ENCODE data around the gene PHLDB1. TPM values are rescaled to one million over a fixed set of nuclear protein-coding genes. Genes with fewer than 3 reads are reported as not detected.

The PHLDB1 gene
- total RNA-seq, 1 experiment from 2014 or later, result 36.2 TPM

DNA sequence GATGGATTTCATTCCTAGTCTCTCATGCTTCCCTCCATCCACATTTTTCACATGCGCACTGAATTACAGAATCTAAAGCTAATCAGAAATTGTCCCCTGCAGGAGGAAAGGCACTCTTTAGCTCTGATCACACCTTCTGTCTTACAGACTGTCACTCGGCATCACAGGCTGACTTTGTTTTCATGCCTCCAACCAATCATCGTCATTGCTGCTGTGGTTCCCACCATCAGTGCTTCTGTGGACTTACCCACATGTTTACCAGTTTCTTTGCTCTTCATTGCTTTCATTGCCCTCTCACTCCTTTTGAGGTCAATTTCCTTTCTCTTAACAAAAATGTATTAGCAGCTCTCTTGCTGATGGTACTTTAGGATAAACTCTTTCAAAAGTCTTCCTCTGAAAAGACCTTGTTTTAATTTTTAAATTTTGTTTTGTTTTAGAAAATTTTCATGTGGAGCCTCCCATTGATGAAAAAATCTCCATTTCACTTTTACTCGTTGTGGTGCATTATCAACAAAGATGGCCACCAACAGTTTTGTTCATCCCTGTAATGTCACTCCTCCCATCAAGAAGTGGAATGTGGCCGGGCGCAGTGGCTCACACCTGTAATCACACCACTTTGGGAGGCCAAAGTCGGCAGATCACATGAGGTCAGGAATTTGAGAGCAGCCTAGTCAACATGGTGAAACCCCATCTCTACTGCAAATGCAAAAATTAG lies 92.2 kb downstream of the PHLDB1 start:
- no peaks in the 10 kb centered on the region for H3K9me2 ChIP-seq (ENCODE audit: insufficient read depth)
- no peaks in the 10 kb centered on the region for H3K36me3 ChIP-seq (ENCODE audit: control insufficient read depth in 1 of 2, insufficient read depth in 2 of 2, low read length in 2 of 2)
- no peak overlapping the region for H3K9ac ChIP-seq (ENCODE audit: low read length)
- H3K4me2 ChIP-seq (ENCODE audit: low read length), result no peak overlapping the region
- peak; percentile 43 for ATAC-seq
- H3K79me2 ChIP-seq (ENCODE audit: insufficient read depth, low read length), result no peaks in the 10 kb centered on the region
- intact Hi-C loops (cut with micrococcal nuclease), result loop anchor here (10.0 kb wide), 1 partner anchor 545 kb away; the partner anchor contains the start of gene SCN4B
- H4K20me1 ChIP-seq (ENCODE audit: insufficient read depth), result no peaks in the 10 kb centered on the region
- H3K4me1 ChIP-seq (ENCODE audit: control insufficient read depth in 1 of 2, insufficient read depth in 2 of 2, low read length in 2 of 2), result peaks cover 0 to 17% of the 10 kb centered on the region in 2 experiments; a peak in 2 of 4 replicates
- no peaks in the 10 kb centered on the region for H3K27me3 ChIP-seq (ENCODE audit: insufficient read depth, low read length)
- H2AFZ ChIP-seq (ENCODE audit: low read depth, low read length, poor library complexity, severe bottlenecking), result peak overlapping the region; percentile 56
- ChIA-PET RAD21 (ENCODE audit: low non-redundant PET in 1 of 2, low total read pairs in 2 of 2, uncharacterized antibody in 2 of 2, unreplicated experiment in 2 of 2) (no interaction called here), CTCF (interaction anchor here (2.7 kb wide), 1 partner anchor 10 kb away, joined by 13 read pairs; no protein-coding TSS in a partner anchor), POLR2A (interaction anchor here (1.5 kb wide), 1 partner anchor 93 kb away, joined by 5 read pairs; no protein-coding TSS in a partner anchor)
- no TSS peak for BruUV-seq (replicated peaks)
- no peaks in the 10 kb centered on the region for H3K9me3 ChIP-seq (ENCODE audit: control insufficient read depth in 1 of 2, insufficient read depth in 1 of 2, low read depth in 1 of 2, low read length in 2 of 2)
- TF ChIP-seq ELF1 (IDR thresholded peaks at IDR 0.05; ENCODE audit: borderline replicate concordance, low read depth) (no peak), JUND (IDR thresholded peaks at IDR 0.05) (no peak), RAD21 (IDR thresholded peaks at IDR 0.05; ENCODE audit: low read depth) (no peak), EZH2 (IDR thresholded peaks at IDR 0.05) (no peak), SIN3A (IDR thresholded peaks at IDR 0.05; ENCODE audit: low read depth) (no peak), CBX3 (IDR thresholded peaks at IDR 0.05; ENCODE audit: low read depth) (no peak), ZFX (IDR thresholded peaks at IDR 0.05) (no peak), FOSL1 (IDR thresholded peaks at IDR 0.05; ENCODE audit: low read depth) (no peak)
- H3K4me3 ChIP-seq (replicated peaks in 1 of 2; ENCODE audit: low read depth in 1 of 2, low read length in 2 of 2), result no peak overlapping the region
- DNase-seq (ENCODE audit: low read depth, low spot score), result no peak
- H3K27ac ChIP-seq (ENCODE audit: low read depth, low read length), result no peak overlapping the region

DNA sequence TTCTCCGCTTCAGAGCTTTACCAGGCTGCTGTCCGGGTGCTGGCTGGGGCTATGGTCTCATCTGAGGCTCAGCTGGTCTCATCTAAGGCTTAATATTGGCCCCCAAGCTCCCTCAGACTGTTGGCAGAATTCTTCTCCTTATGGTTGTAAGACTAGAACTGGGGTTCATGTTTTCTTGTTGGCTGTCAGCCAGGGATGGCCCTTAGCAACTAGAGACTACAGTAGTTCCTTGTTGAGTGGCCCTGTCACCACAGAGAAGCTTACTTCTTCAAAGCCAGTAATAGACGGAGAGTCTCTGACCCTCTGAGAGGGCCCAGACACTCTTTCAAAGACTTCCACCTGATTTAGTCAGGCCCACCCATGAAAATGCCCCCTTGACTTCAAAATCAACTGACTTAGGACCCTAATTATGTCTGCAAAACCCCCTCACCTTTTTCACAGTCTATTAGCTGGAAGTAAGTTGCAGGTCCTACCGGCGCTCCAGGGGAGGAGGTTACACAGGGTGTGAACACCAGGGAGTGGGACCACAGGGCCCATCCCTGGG lies 96.2 kb downstream of the PHLDB1 start:
- CTCF ChIA-PET, result no interaction called here
- no TSS peak for BruUV-seq (replicated peaks)

More for the DNA sequence above, 96.2 kb downstream of the PHLDB1 start:
- no peaks in the 10 kb centered on the region for H3K36me3 ChIP-seq (ENCODE audit: control insufficient read depth in 1 of 2, insufficient read depth in 2 of 2, low read length in 2 of 2)
- TF ChIP-seq RAD21 (IDR thresholded peaks at IDR 0.05; ENCODE audit: low read depth) (no peak), CBX3 (IDR thresholded peaks at IDR 0.05; ENCODE audit: low read depth) (no peak), CEBPB (IDR thresholded peaks at IDR 0.05; ENCODE audit: low read depth) (no peak), SP1 (IDR thresholded peaks at IDR 0.05; ENCODE audit: low read depth) (no peak), ELF1 (IDR thresholded peaks at IDR 0.05; ENCODE audit: borderline replicate concordance, low read depth) (no peak), SIN3A (IDR thresholded peaks at IDR 0.05; ENCODE audit: low read depth) (no peak), ZBTB33 (IDR thresholded peaks at IDR 0.05; ENCODE audit: extremely low read depth, insufficient replicate concordance, low read length) (no peak), SRF (IDR thresholded peaks at IDR 0.05; ENCODE audit: low read depth) (no peak), ATF3 (IDR thresholded peaks at IDR 0.05) (no peak), FOSL1 (IDR thresholded peaks at IDR 0.05; ENCODE audit: low read depth) (no peak), JUND (IDR thresholded peaks at IDR 0.05) (no peak), POLR2A (IDR thresholded peaks at IDR 0.05; ENCODE audit: borderline replicate concordance, extremely low read depth, insufficient read depth, insufficient read length) (no peak), EGR1 (IDR thresholded peaks at IDR 0.05; ENCODE audit: low read depth) (no peak), EZH2phosphoT487 (IDR thresholded peaks at IDR 0.05; ENCODE audit: borderline replicate concordance) (no peak), ZNF274 (IDR thresholded peaks at IDR 0.05; ENCODE audit: low read depth, low read length) (no peak), POLR2AphosphoS5 (IDR thresholded peaks at IDR 0.05; ENCODE audit: low read depth, low read length) (no peak), TCF7L2 (IDR thresholded peaks at IDR 0.05; ENCODE audit: borderline replicate concordance, extremely low read depth, insufficient read depth, insufficient read length) (no peak), ZFX (IDR thresholded peaks at IDR 0.05) (no peak)
- POLR2A ChIA-PET, result no interaction called here
- DNase-seq (ENCODE audit: low read depth, low spot score) (no peak), ATAC-seq (no peak)
- H3K9me3 ChIP-seq (ENCODE audit: control insufficient read depth in 1 of 2, insufficient read depth in 1 of 2, low read depth in 1 of 2, low read length in 2 of 2), result no peaks in the 10 kb centered on the region
- H3K27ac ChIP-seq (ENCODE audit: low read depth, low read length), result no peak overlapping the region
- H3K4me2 ChIP-seq (ENCODE audit: low read length), result no peak overlapping the region
- no peaks in the 10 kb centered on the region for H3K79me2 ChIP-seq (ENCODE audit: insufficient read depth, low read length)
- intact Hi-C loops (cut with micrococcal nuclease), result no loop called here
- no peaks in the 10 kb centered on the region for H4K20me1 ChIP-seq (ENCODE audit: insufficient read depth)
- no peak overlapping the region for H3K9ac ChIP-seq (ENCODE audit: low read length)
- H3K27me3 ChIP-seq (ENCODE audit: insufficient read depth, low read length), result no peaks in the 10 kb centered on the region
- no peaks in the 10 kb centered on the region for H3K9me2 ChIP-seq (ENCODE audit: insufficient read depth)
- no peak overlapping the region for H2AFZ ChIP-seq (ENCODE audit: low read depth, low read length, poor library complexity, severe bottlenecking)
- H3K4me3 ChIP-seq (replicated peaks in 1 of 2; ENCODE audit: low read depth in 1 of 2, low read length in 2 of 2), result no peak overlapping the region
- RAD21 ChIA-PET (ENCODE audit: low non-redundant PET in 1 of 2, low total read pairs in 2 of 2, uncharacterized antibody in 2 of 2, unreplicated experiment in 2 of 2), result no interaction called here
- H3K4me1 ChIP-seq (ENCODE audit: control insufficient read depth in 1 of 2, insufficient read depth in 2 of 2, low read length in 2 of 2), result peaks cover 0 to 12% of the 10 kb centered on the region in 2 experiments; a peak in 2 of 4 replicates

All from HCT116 (cell line).